H9 (cell line): ENCODE results near the gene TERT. TPM values are rescaled to one million over a fixed set of nuclear protein-coding genes. Genes with fewer than 3 reads are reported as not detected.

ENCODE experiments used
- DNase-seq: peaks from one replicate; pipeline ENCODE4 v3.0.0-alpha.2; 2017
- H2AFZ ChIP-seq: one replicate; pipeline ENCODE4 v1.6.1; 2013; ENCODE audit warnings: mild to moderate bottlenecking, low read length, control low read depth, moderate library complexity
- H2AK5ac ChIP-seq: 2 replicates; pipeline ENCODE4 v1.6.1; 2013; ENCODE audit warnings: low read length, control low read depth, mixed read lengths; ENCODE audit not compliant: insufficient read length
- H2BK120ac ChIP-seq: one replicate; pipeline ENCODE4 v1.6.1; 2013; ENCODE audit warnings: low read depth, mild to moderate bottlenecking, low read length, control low read depth, inconsistent platforms; ENCODE audit not compliant: poor library complexity, severe bottlenecking
- H2BK12ac ChIP-seq: 2 replicates; pipeline ENCODE4 v1.6.1; 2013; ENCODE audit warnings: low read length, control low read depth, mixed read lengths, low read depth; ENCODE audit not compliant: insufficient read length
- H2BK15ac ChIP-seq: 2 replicates; pipeline ENCODE4 v1.6.1; 2013; ENCODE audit warnings: low read depth, low read length, control low read depth
- H2BK20ac ChIP-seq: one replicate; pipeline ENCODE4 v1.6.1; 2013; ENCODE audit warnings: low read depth, mild to moderate bottlenecking, low read length, control low read depth, inconsistent platforms; ENCODE audit not compliant: poor library complexity, severe bottlenecking
- H2BK5ac ChIP-seq: 2 replicates; pipeline ENCODE4 v1.6.1; 2013; ENCODE audit warnings: low read length, control low read depth, mixed read lengths; ENCODE audit not compliant: insufficient read length
- H3K14ac ChIP-seq: 2 replicates; pipeline ENCODE4 v1.6.1; 2013; ENCODE audit warnings: low read length, control low read depth; ENCODE audit not compliant: insufficient read depth
- H3K18ac ChIP-seq: 2 replicates; pipeline ENCODE4 v1.6.1; 2013; ENCODE audit warnings: low read depth, mild to moderate bottlenecking, mixed read lengths, low read length, control low read depth; ENCODE audit not compliant: insufficient read length
- H3K23ac ChIP-seq: 2 replicates; pipeline ENCODE4 v1.6.1; 2013; ENCODE audit warnings: low read length, control low read depth, mixed read lengths, low read depth; ENCODE audit not compliant: insufficient read length
- H3K23me2 ChIP-seq: 2 replicates; pipeline ENCODE4 v1.6.1; 2013; ENCODE audit warnings: low read depth, mild to moderate bottlenecking, mixed read lengths, low read length, control low read depth; ENCODE audit not compliant: insufficient read length, poor library complexity, severe bottlenecking
- H3K27ac ChIP-seq: 2 replicates; pipeline ENCODE4 v1.5.1; 2013; ENCODE audit warnings: low read length, control low read depth, mixed read lengths, low read depth; ENCODE audit not compliant: insufficient read length
- H3K27me3 ChIP-seq: 2 replicates; pipeline ENCODE4 v1.6.1; 2013; ENCODE audit warnings: low read length, control low read depth, inconsistent platforms; ENCODE audit not compliant: insufficient read depth
- H3K4ac ChIP-seq: 2 replicates; pipeline ENCODE4 v1.6.1; 2013; ENCODE audit warnings: low read depth, mild to moderate bottlenecking, control low read depth, inconsistent platforms, low read length, moderate library complexity
- H3K4me1 ChIP-seq: 2 replicates; pipeline ENCODE4 v1.6.1; 2013; ENCODE audit warnings: low read length, control low read depth, inconsistent platforms; ENCODE audit not compliant: insufficient read depth
- H3K4me2 ChIP-seq: 2 replicates; pipeline ENCODE4 v1.6.1; 2013; ENCODE audit warnings: low read length, control low read depth, mixed read lengths; ENCODE audit not compliant: insufficient read length, insufficient read depth
- H3K56ac ChIP-seq: 2 replicates; pipeline ENCODE4 v1.6.1; 2013; ENCODE audit warnings: low read depth, mild to moderate bottlenecking, mixed read lengths, low read length, control low read depth; ENCODE audit not compliant: insufficient read length
- H3K79me1 ChIP-seq: 2 replicates; pipeline ENCODE4 v1.6.1; 2013; ENCODE audit warnings: low read depth, mild to moderate bottlenecking, moderate library complexity, low read length, control low read depth, inconsistent platforms; ENCODE audit not compliant: insufficient read depth, poor library complexity, severe bottlenecking
- H3K79me2 ChIP-seq: 2 replicates; pipeline ENCODE4 v1.6.1; 2013; ENCODE audit warnings: low read length, control low read depth, inconsistent platforms; ENCODE audit not compliant: insufficient read depth
- H3K9ac ChIP-seq: 2 replicates; pipeline ENCODE4 v1.6.1; 2013; ENCODE audit warnings: low read length, control low read depth, mixed read lengths; ENCODE audit not compliant: insufficient read length; ENCODE audit errors: extremely low read depth
- H3K9me3 ChIP-seq: one replicate; pipeline ENCODE4 v1.6.1; 2013; ENCODE audit warnings: low read depth, low read length, inconsistent platforms; ENCODE audit not compliant: control insufficient read depth
- H3T11ph ChIP-seq: one replicate; pipeline ENCODE4 v1.6.1; 2013; ENCODE audit warnings: mild to moderate bottlenecking, low read length, control low read depth, inconsistent platforms
- H4K20me1 ChIP-seq: one replicate; pipeline ENCODE4 v1.6.1; 2013; ENCODE audit not compliant: control insufficient read depth, insufficient read length, insufficient read depth
- H4K5ac ChIP-seq: 2 replicates; pipeline ENCODE4 v1.6.1; 2013; ENCODE audit warnings: low read depth, mild to moderate bottlenecking, mixed read lengths, low read length, control low read depth; ENCODE audit not compliant: insufficient read length
- H4K8ac ChIP-seq: replicated peaks from 2 replicates; pipeline ENCODE4 v1.6.1; 2013; ENCODE audit warnings: low read length, control low read depth, mixed read lengths, low read depth; ENCODE audit not compliant: insufficient read length
- H4K91ac ChIP-seq: 2 replicates; pipeline ENCODE4 v1.6.1; 2013; ENCODE audit warnings: low read depth, mild to moderate bottlenecking, moderate library complexity, mixed read lengths, low read length, control low read depth; ENCODE audit not compliant: insufficient read length
- H3K27ac Mint-ChIP-seq, 3 experiments: 2 replicates in 2 of 3; 3 replicates in 1 of 3; pipeline ENCODE4 v1.8.0; 2020 to 2021; ENCODE audit warnings: mixed read lengths in 3 of 3, mild to moderate bottlenecking in 1 of 3, moderate library complexity in 1 of 3
- H3K27me3 Mint-ChIP-seq: 2 replicates; pipeline ENCODE4 v1.8.0; 2021; ENCODE audit warnings: low read depth, mild to moderate bottlenecking, moderate library complexity, mixed read lengths
- H3K36me3 Mint-ChIP-seq, 3 experiments: 2 replicates in 2 of 3; 3 replicates in 1 of 3; pipeline ENCODE4 v1.8.0; 2020 to 2021; ENCODE audit warnings: low read depth in 3 of 3, mixed read lengths in 3 of 3; ENCODE audit not compliant: insufficient read depth in 1 of 3
- H3K4me1 Mint-ChIP-seq, 2 experiments: 2 replicates each; pipeline ENCODE4 v1.8.0; 2020; ENCODE audit warnings: mixed read lengths in 2 of 2
- H3K4me3 Mint-ChIP-seq, 2 experiments: 2 replicates in 1 of 2; 3 replicates in 1 of 2; pipeline ENCODE4 v1.8.0; 2020 to 2021; ENCODE audit warnings: mild to moderate bottlenecking in 2 of 2, mixed read lengths in 2 of 2, moderate library complexity in 1 of 2
- H3K9me3 Mint-ChIP-seq, 2 experiments: 2 replicates in 1 of 2; 3 replicates in 1 of 2; pipeline ENCODE4 v1.8.0; 2020; ENCODE audit warnings: mild to moderate bottlenecking in 2 of 2, mixed read lengths in 2 of 2, moderate library complexity in 1 of 2
- WGBS: extraction: QIAGEN DNeasy Blood & Tissue Kit; methylation state at CpG from one replicate; pipeline ENCODE4 v1.1.7; 2013; ENCODE audit warnings: missing lambda C conversion rate, low lambda C conversion rate, mixed read lengths; ENCODE audit not compliant: insufficient read length; ENCODE audit errors: extremely low coverage; 5-methylcytosine and 5-hydroxymethylcytosine counted together
- total RNA-seq: library from RNA; stranded (reverse); gene quantifications from 2 replicates; pipeline ENCODE4 v1.2.1, GENCODE V29; 2021
- TF ChIP-seq, protein P1 (sequence below): fragments of 200-600 bp; sonication (generic); conservative IDR thresholded peaks from 3 replicates; pipeline ENCODE4 v1.8.0; 2021; ENCODE audit warnings: antibody characterized with exemption, mild to moderate bottlenecking

Gene TERT
- total RNA-seq, 1 experiment from 2014 or later: 15.5 TPM

GRCh38 chr5:1324301-1324700, 29.4 kb upstream of the TERT start:
- no peaks in the 10 kb centered on the region for H3K27me3 ChIP-seq
- H2BK15ac ChIP-seq: no peak overlapping the region
- peaks cover 43 to 83% (median 64%) of the 10 kb centered on the region in 3 experiments for H3K36me3 Mint-ChIP-seq
- H2AFZ ChIP-seq: no peak overlapping the region
- no peak overlapping the region for H2AK5ac ChIP-seq
- peaks cover 5% of the 10 kb centered on the region in 2 experiments; a peak in 2 of 4 replicates for H3K4me1 Mint-ChIP-seq
- no peak overlapping the region for H4K91ac ChIP-seq
- H4K20me1 ChIP-seq: no peaks in the 10 kb centered on the region
- no peak overlapping the region for H2BK5ac ChIP-seq
- H3K27me3 Mint-ChIP-seq: no peaks in the 10 kb centered on the region
- no peaks in the 10 kb centered on the region; a peak in 2 of 5 replicates for H3K9me3 Mint-ChIP-seq
- no peak overlapping the region for H4K5ac ChIP-seq
- no peak overlapping the region for H3T11ph ChIP-seq
- TF ChIP-seq, protein P1, sequence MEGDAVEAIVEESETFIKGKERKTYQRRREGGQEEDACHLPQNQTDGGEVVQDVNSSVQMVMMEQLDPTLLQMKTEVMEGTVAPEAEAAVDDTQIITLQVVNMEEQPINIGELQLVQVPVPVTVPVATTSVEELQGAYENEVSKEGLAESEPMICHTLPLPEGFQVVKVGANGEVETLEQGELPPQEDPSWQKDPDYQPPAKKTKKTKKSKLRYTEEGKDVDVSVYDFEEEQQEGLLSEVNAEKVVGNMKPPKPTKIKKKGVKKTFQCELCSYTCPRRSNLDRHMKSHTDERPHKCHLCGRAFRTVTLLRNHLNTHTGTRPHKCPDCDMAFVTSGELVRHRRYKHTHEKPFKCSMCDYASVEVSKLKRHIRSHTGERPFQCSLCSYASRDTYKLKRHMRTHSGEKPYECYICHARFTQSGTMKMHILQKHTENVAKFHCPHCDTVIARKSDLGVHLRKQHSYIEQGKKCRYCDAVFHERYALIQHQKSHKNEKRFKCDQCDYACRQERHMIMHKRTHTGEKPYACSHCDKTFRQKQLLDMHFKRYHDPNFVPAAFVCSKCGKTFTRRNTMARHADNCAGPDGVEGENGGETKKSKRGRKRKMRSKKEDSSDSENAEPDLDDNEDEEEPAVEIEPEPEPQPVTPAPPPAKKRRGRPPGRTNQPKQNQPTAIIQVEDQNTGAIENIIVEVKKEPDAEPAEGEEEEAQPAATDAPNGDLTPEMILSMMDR: no peak
- no peak overlapping the region for H2BK12ac ChIP-seq
- H2BK120ac ChIP-seq: no peak overlapping the region
- no peak overlapping the region for H3K27ac ChIP-seq
- no peak overlapping the region for H4K8ac ChIP-seq
- H3K4me2 ChIP-seq: no peak overlapping the region
- WGBS: no CpG with 5 or more reads among the region's 15 CpGs
- no peak overlapping the region for H3K27ac Mint-ChIP-seq
- no peak overlapping the region for H3K9ac ChIP-seq
- no peak overlapping the region for H3K23ac ChIP-seq
- no peaks in the 10 kb centered on the region for H3K9me3 ChIP-seq
- no peaks in the 10 kb centered on the region for H3K79me1 ChIP-seq
- no peaks in the 10 kb centered on the region for H3K79me2 ChIP-seq
- no peak overlapping the region for H3K56ac ChIP-seq
- no peak overlapping the region for H3K4ac ChIP-seq
- DNase-seq: peak; percentile 10
- H3K4me3 Mint-ChIP-seq: no peak overlapping the region
- H3K18ac ChIP-seq: no peak overlapping the region
- no peaks in the 10 kb centered on the region for H3K23me2 ChIP-seq
- H3K4me1 ChIP-seq: no peaks in the 10 kb centered on the region
- no peak overlapping the region for H3K14ac ChIP-seq
- no peak overlapping the region for H2BK20ac ChIP-seq
